Hair follicular keratinocyte (primary cell): ENCODE results near the gene CREB5. TPM values are rescaled to one million over a fixed set of nuclear protein-coding genes. Genes with fewer than 3 reads are reported as not detected.

ENCODE experiments used
- total RNA-seq: library from RNA; depleted of rRNA; stranded (reverse); fragments of >200 nt; gene quantifications from 2 replicates; pipeline ENCODE4 v1.2.3, GENCODE V29; 2015

CREB5 gene, protein sequence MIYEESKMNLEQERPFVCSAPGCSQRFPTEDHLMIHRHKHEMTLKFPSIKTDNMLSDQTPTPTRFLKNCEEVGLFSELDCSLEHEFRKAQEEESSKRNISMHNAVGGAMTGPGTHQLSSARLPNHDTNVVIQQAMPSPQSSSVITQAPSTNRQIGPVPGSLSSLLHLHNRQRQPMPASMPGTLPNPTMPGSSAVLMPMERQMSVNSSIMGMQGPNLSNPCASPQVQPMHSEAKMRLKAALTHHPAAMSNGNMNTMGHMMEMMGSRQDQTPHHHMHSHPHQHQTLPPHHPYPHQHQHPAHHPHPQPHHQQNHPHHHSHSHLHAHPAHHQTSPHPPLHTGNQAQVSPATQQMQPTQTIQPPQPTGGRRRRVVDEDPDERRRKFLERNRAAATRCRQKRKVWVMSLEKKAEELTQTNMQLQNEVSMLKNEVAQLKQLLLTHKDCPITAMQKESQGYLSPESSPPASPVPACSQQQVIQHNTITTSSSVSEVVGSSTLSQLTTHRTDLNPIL
- total RNA-seq, result 4.4 and 7.0 TPM in 2 replicates

GRCh38 chr7:28411876-28412662 lies at the start of gene CREB5:
Gene CREB5 (plus strand): TSS chr7:28412518. CDS start chr7:28412915, 397 bp downstream.

Other genes with a start within 250 kb of the CREB5 start
- 1.2 and 1.9 TPM in 2 replicates for gene JAZF1, start 231.7 kb upstream of the CREB5 start, total RNA-seq